ENCODE results near the gene UTY. TPM values are rescaled to one million over a fixed set of nuclear protein-coding genes. Genes with fewer than 3 reads are reported as not detected.

Gene UTY
- polyA plus RNA-seq, 3 donors = 3.1 to 4.5 TPM; not detected in 1

- no peak overlapping the region for H3K27ac ChIP-seq (ENCODE audit: low read depth, low read length)
- WGBS, 3 donors = 86 to 96% methylated on average over 1 of the region's 1 CpG; no CpG with 5 or more reads in 1 of the 3 donors
Observed at GRCh38 chrY:13233118-13233517, 246.7 kb downstream of the UTY start.

GRCh38 chrY:13227354-13227953, 252.4 kb downstream of the UTY start:
- H3K27ac ChIP-seq (ENCODE audit: low read depth, low read length) = no peak overlapping the region
- 67 to 86% methylated on average over 2 of the region's 2 CpGs; no CpG with 5 or more reads in 1 of the 3 donors for WGBS, 3 donors

- 27 to 42% methylated on average over 5 of the region's 5 CpGs; no CpG with 5 or more reads in 1 of the 3 donors for WGBS, 3 donors
Observed at GRCh38 chrY:13210961-13211646, 268.7 kb downstream of the UTY start.

GRCh38 chrY:13205214-13205613, 274.6 kb downstream of the UTY start:
- WGBS, 3 donors = 29 to 50% methylated on average over 1 of the region's 1 CpG; no CpG with 5 or more reads in 1 of the 3 donors

More at GRCh38 chrY:13210961-13211646, 268.7 kb downstream of the UTY start:
- H3K27ac ChIP-seq (ENCODE audit: low read depth, low read length) = no peak overlapping the region

More at GRCh38 chrY:13205214-13205613, 274.6 kb downstream of the UTY start:
- no peak overlapping the region for H3K27ac ChIP-seq (ENCODE audit: low read depth, low read length)

Other genes starting within 250 kb of the UTY start
- under 1 TPM in 2 of 3 donors, not detected in 1; 0.56 to 0.97 TPM for gene TMSB4Y, start 223.9 kb upstream of the UTY start, polyA plus RNA-seq

All from adipose tissue (tissue), 3 donors.